ENCODE data around the gene PON1. TPM values are rescaled to one million over a fixed set of nuclear protein-coding genes. Genes with fewer than 3 reads are reported as not detected.

PON1 gene
- total and polyA plus RNA-seq, 2 of the 8 experiments (the other 6 are each of a cell fraction or from before 2014, with no cell fraction given), result not detected

DNA sequence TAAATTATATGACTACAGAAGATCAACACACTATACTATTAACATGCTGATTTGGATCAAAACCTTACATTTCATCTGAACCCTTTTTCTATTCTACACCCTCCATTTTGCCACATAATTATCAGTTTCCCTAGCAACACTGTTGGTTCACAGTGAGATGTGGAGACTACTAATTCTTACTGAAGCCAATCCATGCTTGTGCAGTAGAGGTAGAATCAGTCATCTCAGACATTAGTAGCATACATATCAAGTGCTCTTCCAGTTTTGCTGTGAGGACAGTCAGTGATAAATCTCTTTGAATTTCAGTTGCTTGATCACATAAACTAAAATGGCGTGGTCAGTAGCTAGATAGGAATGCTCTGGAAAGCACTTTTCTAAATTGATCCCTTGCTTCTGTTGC is 70.3 kb downstream of the PON1 start:
- Histone ChIP-seq H2BK5ac (ENCODE audit: low read depth, low read length) (no peak overlapping the region), H3K79me1 (ENCODE audit: low read depth, low read length) (no peaks in the 10 kb centered on the region), H3K18ac (ENCODE audit: extremely low read depth, low read length) (no peak overlapping the region), H2BK20ac (ENCODE audit: low read length) (no peak overlapping the region), H4K91ac (replicated peaks; ENCODE audit: insufficient read length, low read length) (no peak overlapping the region), H3K14ac (ENCODE audit: insufficient read length) (no peak overlapping the region), H2BK120ac (replicated peaks; ENCODE audit: low read depth, low read length) (no peak overlapping the region), H3K4me2 (ENCODE audit: insufficient read depth in 1 of 2, low read depth in 2 of 2, low read length in 2 of 2) (no peak overlapping the region), H3K79me2 (ENCODE audit: control insufficient read depth in 1 of 2, insufficient read depth in 2 of 2, low read length in 2 of 2) (no peaks in the 10 kb centered on the region), H3K56ac (replicated peaks; ENCODE audit: insufficient read length, low read depth, low read length) (no peak overlapping the region), H3K9ac (replicated peaks in 1 of 4; ENCODE audit: extremely low read depth in 1 of 4, low read depth in 3 of 4, low read length in 3 of 4) (no peak overlapping the region), H3K36me3 (ENCODE audit: control insufficient read depth in 2 of 4, insufficient read depth in 4 of 4, low read length in 3 of 4) (peaks cover 0 to 4% (median 0%) of the 10 kb centered on the region in 4 experiments; a peak in 2 of 8 replicates), H4K8ac (ENCODE audit: extremely low read depth, insufficient read depth, low read length) (no peak overlapping the region), H3K4me1 (replicated peaks in 1 of 4; ENCODE audit: control insufficient read depth in 3 of 4, insufficient read depth in 4 of 4, low read length in 3 of 4) (no peaks in the 10 kb centered on the region), H2BK12ac (ENCODE audit: low read depth, low read length) (no peak overlapping the region), H4K5ac (ENCODE audit: insufficient read length, low read depth, low read length) (no peak overlapping the region), H3K4me3 (ENCODE audit: extremely low read depth in 1 of 4, insufficient read depth in 2 of 4, low read depth in 3 of 4, low read length in 4 of 4) (no peak overlapping the region), H2AFZ (ENCODE audit: low read length) (no peak overlapping the region), H2AK5ac (ENCODE audit: low read depth, low read length) (no peak overlapping the region), H2BK15ac (ENCODE audit: low read length) (no peak overlapping the region), H3K27me3 (replicated peaks in 1 of 4; ENCODE audit: control insufficient read depth in 3 of 4, extremely low read depth in 1 of 4, insufficient read depth in 3 of 4, low read length in 3 of 4) (no peaks in the 10 kb centered on the region), H3K23me2 (ENCODE audit: low read depth, low read length) (no peaks in the 10 kb centered on the region), H3K9me3 (ENCODE audit: insufficient read depth in 2 of 2, low read depth in 1 of 2, low read length in 1 of 2) (no peaks in the 10 kb centered on the region), H4K20me1 (replicated peaks in 1 of 2; ENCODE audit: control insufficient read depth in 1 of 2, insufficient read depth in 2 of 2, low read length in 2 of 2) (no peaks in the 10 kb centered on the region), H3K4ac (replicated peaks; ENCODE audit: insufficient read length, low read depth, low read length) (no peak overlapping the region), H3K27ac (ENCODE audit: low read depth, low read length) (no peak overlapping the region), H3K23ac (ENCODE audit: insufficient read length) (no peak overlapping the region)
- POLR2A ChIA-PET (ENCODE audit: partially characterized antibody), result no interaction called here
- TF ChIP-seq CTCF (IDR thresholded peaks at IDR 0.05; ENCODE audit: control extremely low read depth in 1 of 3, insufficient read depth in 1 of 3, low read depth in 1 of 3, low read length in 3 of 3) (no peak), SIRT6 (IDR thresholded peaks at IDR 0.05; ENCODE audit: low read length) (no peak), SP4 (IDR thresholded peaks at IDR 0.05; ENCODE audit: low read length) (no peak), HDAC6 (IDR thresholded peaks at IDR 0.05; ENCODE audit: low read depth, low read length) (no peak), EGR1 (IDR thresholded peaks at IDR 0.05; ENCODE audit: borderline replicate concordance, low read depth, low read length) (no peak), CTBP2 (IDR thresholded peaks at IDR 0.05; ENCODE audit: borderline replicate concordance, insufficient read depth, insufficient read length, low read length) (no peak)
- TF ChIP-seq, protein P1, sequence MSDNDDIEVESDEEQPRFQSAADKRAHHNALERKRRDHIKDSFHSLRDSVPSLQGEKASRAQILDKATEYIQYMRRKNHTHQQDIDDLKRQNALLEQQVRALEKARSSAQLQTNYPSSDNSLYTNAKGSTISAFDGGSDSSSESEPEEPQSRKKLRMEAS (IDR thresholded peaks at IDR 0.05), result no peak
- DNase-seq (ENCODE audit: low read depth in 1 of 2, low spot score in 2 of 2), result no peak
- WGBS, 2 experiments (ENCODE audit: extremely low coverage in 1 of 2, insufficient coverage in 1 of 2, insufficient read length in 1 of 2, insufficient replicate concordance in 2 of 2, low coverage in 1 of 2, low lambda C conversion rate in 2 of 2, missing lambda C conversion rate in 1 of 2), result 83% methylated on average over 1 of the region's 1 CpG; no CpG with 5 or more reads in 1 of the 2 experiments
- no peak for FAIRE-seq
- CTCF ChIA-PET (ENCODE audit: partially characterized antibody), result no interaction called here

All from H1 (cell line).